Smooth muscle cell (in vitro differentiated cells): Measurements from ENCODE around the gene ZFX. TPM values are rescaled to one million over a fixed set of nuclear protein-coding genes. Genes with fewer than 3 reads are reported as not detected.

Source experiments
- DNase-seq: peaks from one replicate; lab custom pipeline; 2025; ENCODE audit not compliant: unreplicated experiment; lab: John Stamatoyannopoulos, UW
- H2AFZ ChIP-seq: fragments of 200-600 bp; sonication (generic); 2 replicates; pipeline ENCODE4 v1.6.0; 2016; ENCODE audit warnings: antibody characterized with exemption, low read depth, mild to moderate bottlenecking
- H3F3A ChIP-seq: fragments of 200-600 bp; sonication (generic); 2 replicates; pipeline ENCODE4 v1.6.0; 2017; ENCODE audit warnings: antibody characterized with exemption, low read depth
- H3K27ac ChIP-seq: fragments of 200-600 bp; sonication (generic); 2 replicates; pipeline ENCODE4 v1.5.1; 2016; ENCODE audit warnings: low read depth, mild to moderate bottlenecking
- H3K27me3 ChIP-seq: fragments of 200-600 bp; sonication (generic); 2 replicates; pipeline ENCODE4 v1.6.1; 2016; ENCODE audit warnings: low read depth, mild to moderate bottlenecking
- H3K36me3 ChIP-seq: fragments of 200-600 bp; sonication (generic); 2 replicates; pipeline ENCODE4 v1.5.1; 2016; ENCODE audit warnings: low read depth
- H3K4me1 ChIP-seq: fragments of 200-600 bp; sonication (generic); 2 replicates; pipeline ENCODE4 v1.5.1; 2016; ENCODE audit warnings: low read depth
- H3K4me2 ChIP-seq: fragments of 200-600 bp; sonication (generic); 2 replicates; pipeline ENCODE4 v1.6.0; 2016; ENCODE audit warnings: mild to moderate bottlenecking
- H3K4me3 ChIP-seq: fragments of 200-600 bp; sonication (generic); 2 replicates; pipeline ENCODE4 v1.5.1; 2016; ENCODE audit warnings: mild to moderate bottlenecking
- H3K79me2 ChIP-seq: fragments of 200-600 bp; sonication (generic); 2 replicates; pipeline ENCODE4 v1.6.0; 2016; ENCODE audit warnings: low read depth, mild to moderate bottlenecking
- H3K9ac ChIP-seq: fragments of 200-600 bp; sonication (generic); 2 replicates; pipeline ENCODE4 v1.6.0; 2016; ENCODE audit warnings: low read depth
- H3K9me3 ChIP-seq: fragments of 200-600 bp; sonication (generic); replicated peaks from 2 replicates; pipeline ENCODE4 v1.5.1; 2016; ENCODE audit warnings: low read depth
- H4K20me1 ChIP-seq: fragments of 200-600 bp; sonication (generic); 2 replicates; pipeline ENCODE4 v1.6.0; 2016; ENCODE audit warnings: low read depth
- CTCF ChIP-seq: fragments of 200-600 bp; sonication (generic); IDR thresholded peaks from 2 replicates; pipeline ENCODE4 v1.5.1; 2017; ENCODE audit warnings: borderline replicate concordance, mild to moderate bottlenecking, antibody characterized with exemption; ENCODE audit not compliant: insufficient read depth, poor library complexity, severe bottlenecking
- WGBS: methylation state at CpG from one replicate; pipeline ENCODE4 v1.1.7; 2016; ENCODE audit warnings: low lambda C conversion rate; 5-methylcytosine and 5-hydroxymethylcytosine counted together
- polyA plus RNA-seq: library from polyadenylated mRNA; unstranded; fragments of >200 nt; fragmentation: Nextera tagmentation; extraction: Ambion mirVana; gene quantifications from 2 replicates; pipeline ENCODE4 v1.2.1, GENCODE V29; 2016
- total RNA-seq: library from RNA; depleted of rRNA; stranded (reverse); fragments of >200 nt; gene quantifications from 2 replicates; pipeline ENCODE4 v1.2.3, GENCODE V29; 2014

The ZFX gene
- total and polyA plus RNA-seq, 2 experiments from 2014 or later = 17.1 to 52.9 TPM

- WGBS = 87% methylated on average over 11 of the region's 11 CpGs
- H3K4me3 ChIP-seq = no peak overlapping the region
- H3K4me2 ChIP-seq = no peak overlapping the region
- H3K9ac ChIP-seq = no peak overlapping the region
- H2AFZ ChIP-seq = no peak overlapping the region
- peak overlapping the region; percentile 45 for H3K27ac ChIP-seq
- H3K79me2 ChIP-seq = peaks cover 100% of the 10 kb centered on the region
- H3F3A ChIP-seq = no peaks in the 10 kb centered on the region
- H4K20me1 ChIP-seq = peaks cover 95% of the 10 kb centered on the region
- H3K27me3 ChIP-seq = no peaks in the 10 kb centered on the region
- peaks cover 26% of the 10 kb centered on the region for H3K36me3 ChIP-seq
- H3K4me1 ChIP-seq = peaks cover 8% of the 10 kb centered on the region
- no peak for TF ChIP-seq CTCF
- DNase-seq = no peak
- no peaks in the 10 kb centered on the region for H3K9me3 ChIP-seq
Measured at GRCh38 chrX:24173115-24173847, 23.8 kb downstream of the ZFX start.

DNA sequence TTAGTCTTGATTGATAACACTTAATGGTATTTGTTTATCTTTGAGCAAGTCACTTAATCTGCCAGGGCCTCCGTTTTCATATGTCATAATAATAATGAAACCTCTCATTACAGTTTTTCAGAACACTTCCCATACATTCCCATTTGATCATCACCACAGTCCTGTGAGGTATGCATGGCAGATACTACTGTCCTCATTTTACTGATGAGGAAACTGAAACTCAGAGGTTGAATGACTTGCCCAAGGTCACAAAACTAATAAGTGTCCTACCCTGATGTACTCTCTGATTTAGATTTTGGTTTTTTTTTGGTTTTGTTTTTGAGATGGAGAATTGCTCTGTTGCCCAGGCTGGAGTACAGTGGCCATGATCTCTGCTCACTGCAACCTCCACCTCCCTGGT, 25.7 kb downstream of the ZFX start:
- no peaks in the 10 kb centered on the region for H3K4me1 ChIP-seq
- no peak overlapping the region for H3K27ac ChIP-seq
- H3K9ac ChIP-seq = no peak overlapping the region
- H3K4me2 ChIP-seq = no peak overlapping the region
- H3K4me3 ChIP-seq = no peak overlapping the region
- WGBS = 86% methylated on average over 1 of the region's 1 CpG
- peaks cover 95% of the 10 kb centered on the region for H4K20me1 ChIP-seq
- H3K27me3 ChIP-seq = no peaks in the 10 kb centered on the region
- no peak overlapping the region for H2AFZ ChIP-seq
- H3K79me2 ChIP-seq = peaks cover 100% of the 10 kb centered on the region
- no peaks in the 10 kb centered on the region for H3K9me3 ChIP-seq
- no peaks in the 10 kb centered on the region for H3F3A ChIP-seq
- no peak for DNase-seq
- H3K36me3 ChIP-seq = peaks cover 33% of the 10 kb centered on the region
- TF ChIP-seq CTCF = no peak

DNA sequence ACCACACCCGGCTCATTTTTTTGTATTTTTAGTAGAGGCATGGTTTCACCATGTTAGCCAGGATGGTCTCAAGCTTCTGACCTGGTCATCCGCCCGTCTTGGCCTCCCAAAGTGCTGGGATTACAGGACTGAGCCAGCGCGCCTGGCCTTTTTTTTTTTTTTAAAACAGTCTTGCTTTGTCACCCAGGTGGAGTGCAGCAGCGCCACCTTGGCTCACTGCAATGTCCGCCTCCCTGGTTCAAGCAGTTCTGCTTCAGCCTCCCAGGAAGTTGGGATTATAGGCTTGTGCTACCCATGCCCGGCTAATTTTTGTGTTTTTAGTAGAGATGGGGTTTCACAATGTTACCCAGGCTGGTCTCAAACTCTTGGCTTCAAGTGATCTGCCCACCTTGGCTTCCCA, 28.9 kb downstream of the ZFX start:
- no peak overlapping the region for H3K4me3 ChIP-seq
- 97% methylated on average over 8 of the region's 8 CpGs for WGBS
- no peak overlapping the region for H3K9ac ChIP-seq
- peaks cover 7% of the 10 kb centered on the region for H3F3A ChIP-seq
- H4K20me1 ChIP-seq = peaks cover 95% of the 10 kb centered on the region
- no peak for DNase-seq
- peaks cover 33% of the 10 kb centered on the region for H3K36me3 ChIP-seq
- H3K4me1 ChIP-seq = no peaks in the 10 kb centered on the region
- no peak overlapping the region for H3K27ac ChIP-seq
- peaks cover 100% of the 10 kb centered on the region for H3K79me2 ChIP-seq
- H3K4me2 ChIP-seq = no peak overlapping the region
- no peak overlapping the region for H2AFZ ChIP-seq
- H3K9me3 ChIP-seq = no peaks in the 10 kb centered on the region
- TF ChIP-seq CTCF = no peak
- no peaks in the 10 kb centered on the region for H3K27me3 ChIP-seq

DNA sequence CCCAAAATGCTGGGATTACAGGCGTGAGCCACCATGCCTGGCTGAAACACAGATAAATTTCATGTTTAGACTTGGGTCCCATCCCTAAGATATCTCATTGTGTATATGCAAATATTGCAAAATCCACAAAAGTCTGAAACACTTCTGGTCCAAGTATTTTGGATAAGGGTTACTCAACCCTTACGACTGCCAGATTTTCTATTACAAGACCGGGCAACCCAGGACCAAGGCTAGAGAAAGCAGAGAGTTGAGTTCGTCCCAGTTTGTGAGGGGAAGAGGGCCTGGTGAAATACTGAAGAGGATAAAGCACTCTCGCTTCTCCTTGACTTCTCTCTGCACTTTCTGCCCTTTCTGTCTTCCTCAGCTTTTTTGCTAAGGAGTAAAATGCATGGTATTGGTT, 34.5 kb downstream of the ZFX start:
- Histone ChIP-seq H3K4me3 (no peak overlapping the region), H3K9ac (no peak overlapping the region), H2AFZ (no peak overlapping the region), H3K9me3 (no peaks in the 10 kb centered on the region), H3F3A (peaks cover 15% of the 10 kb centered on the region), H3K4me1 (no peaks in the 10 kb centered on the region), H3K27ac (no peak overlapping the region), H3K36me3 (peaks cover 13% of the 10 kb centered on the region), H3K79me2 (peaks cover 100% of the 10 kb centered on the region), H4K20me1 (peaks cover 98% of the 10 kb centered on the region), H3K4me2 (no peak overlapping the region), H3K27me3 (no peaks in the 10 kb centered on the region)
- DNase-seq = no peak
- 77% methylated on average over 5 of the region's 5 CpGs for WGBS
- TF ChIP-seq CTCF = no peak
